GM19438 (cell line): ENCODE results near the gene INPP5A.

Experiments used
- ATAC-seq: cut with Tn5 transposase; IDR thresholded peaks from one replicate; pipeline ENCODE4 v1.9.1; 2021; ENCODE audit warnings: low read depth; ENCODE audit not compliant: unreplicated experiment

Gene INPP5A

DNA sequence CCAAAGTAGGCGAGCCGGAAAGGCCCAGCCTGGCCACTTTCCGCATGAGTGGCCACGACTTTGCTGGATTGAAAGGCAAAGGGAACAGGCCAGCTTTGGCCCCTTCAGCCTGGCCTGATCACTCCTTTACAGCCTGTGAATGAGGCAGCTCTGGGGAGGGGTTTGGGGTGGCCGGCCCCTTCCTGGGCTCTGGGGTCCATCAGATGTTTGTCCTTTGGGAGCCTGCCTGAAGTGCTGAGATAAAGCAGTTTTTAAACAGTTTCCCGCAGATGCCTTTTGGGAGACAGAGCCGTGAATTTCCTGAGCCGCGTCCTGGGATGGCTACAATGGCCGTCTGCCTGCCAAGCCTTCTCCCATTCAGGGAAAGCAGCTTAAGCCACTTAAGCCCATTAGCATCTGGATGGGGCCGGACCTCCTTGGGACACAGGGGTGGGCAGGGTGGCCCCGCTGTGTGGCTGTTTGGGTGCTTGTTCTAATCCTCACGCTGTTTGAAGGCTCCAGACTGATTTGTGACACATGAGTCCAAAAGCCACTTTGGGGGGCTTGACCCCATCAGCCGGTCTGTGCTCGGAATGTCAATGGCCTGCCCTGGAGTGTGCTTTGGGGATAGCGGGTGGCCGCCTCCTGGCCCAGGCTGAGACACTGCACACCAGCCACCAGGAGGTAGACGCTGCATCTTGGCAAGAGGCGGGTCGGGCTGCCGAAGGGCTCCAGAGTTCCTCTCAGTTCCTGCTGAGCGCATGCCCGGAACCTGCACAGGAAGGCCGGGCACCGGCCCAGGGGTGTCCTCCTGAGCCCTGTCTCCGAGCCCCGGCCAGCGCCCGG lies 209.4 kb downstream of the INPP5A start:
- ATAC-seq = no peak

DNA sequence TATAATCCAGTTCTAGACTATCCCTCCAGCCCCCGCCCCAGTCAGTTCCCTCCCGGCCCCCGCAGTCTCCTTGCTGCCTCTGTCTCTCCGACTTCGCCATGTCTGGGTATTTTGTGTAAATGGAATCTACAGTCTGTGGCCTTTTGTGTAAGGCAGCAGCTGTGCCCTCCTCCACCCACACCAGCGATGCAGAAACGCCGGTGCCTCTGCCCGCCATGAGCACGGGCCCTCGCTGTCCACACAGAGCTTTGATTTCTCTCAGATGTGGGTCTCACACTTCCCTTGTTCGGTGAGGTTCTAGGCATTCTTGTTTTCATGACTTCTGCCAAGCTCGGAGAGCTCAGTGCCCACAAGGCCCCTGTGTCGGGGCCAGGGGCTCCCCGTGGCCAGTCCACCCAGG lies 210.5 kb downstream of the INPP5A start:
- no peak for ATAC-seq

DNA sequence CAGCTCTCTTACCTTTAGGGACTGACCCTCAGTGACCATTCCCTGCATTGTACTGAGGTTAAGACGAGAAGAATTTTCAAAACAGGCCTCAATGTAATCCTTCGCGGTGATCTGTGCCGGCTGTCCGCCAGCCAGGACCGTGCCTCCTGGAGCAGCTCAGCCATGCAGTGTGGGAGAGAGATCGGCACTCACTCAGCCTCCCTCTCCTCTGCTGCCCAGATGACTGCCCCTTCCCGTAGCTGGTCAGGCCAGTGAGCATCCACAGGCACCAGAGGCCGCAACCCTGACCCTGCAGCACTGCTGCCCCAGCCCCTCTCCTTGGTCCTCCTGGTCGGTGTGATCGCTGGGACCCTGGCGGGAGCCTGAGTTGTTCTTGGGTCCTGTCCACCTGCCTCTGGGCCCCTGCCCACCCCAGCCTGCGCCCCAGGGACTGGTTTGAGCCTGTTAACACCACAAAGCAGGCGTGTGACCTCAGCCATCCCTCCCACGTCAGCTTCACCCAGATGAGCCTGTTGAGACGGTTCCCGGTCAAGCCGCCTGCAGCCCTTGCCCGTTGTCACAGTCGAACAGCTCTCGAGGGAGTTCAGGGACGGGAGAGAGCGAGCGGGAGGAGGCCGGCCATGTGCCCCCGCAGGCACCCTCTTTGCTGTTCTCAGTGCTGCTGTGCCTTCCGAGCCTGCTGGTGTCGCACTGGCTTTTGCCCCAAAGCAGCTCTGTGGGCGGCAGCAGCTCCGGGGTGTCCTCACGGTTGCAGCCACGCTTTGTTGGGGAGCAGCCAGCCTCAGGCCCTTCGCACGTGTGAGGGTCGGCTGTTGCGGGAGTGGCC lies 211.2 kb downstream of the INPP5A start:
- no peak for ATAC-seq

DNA sequence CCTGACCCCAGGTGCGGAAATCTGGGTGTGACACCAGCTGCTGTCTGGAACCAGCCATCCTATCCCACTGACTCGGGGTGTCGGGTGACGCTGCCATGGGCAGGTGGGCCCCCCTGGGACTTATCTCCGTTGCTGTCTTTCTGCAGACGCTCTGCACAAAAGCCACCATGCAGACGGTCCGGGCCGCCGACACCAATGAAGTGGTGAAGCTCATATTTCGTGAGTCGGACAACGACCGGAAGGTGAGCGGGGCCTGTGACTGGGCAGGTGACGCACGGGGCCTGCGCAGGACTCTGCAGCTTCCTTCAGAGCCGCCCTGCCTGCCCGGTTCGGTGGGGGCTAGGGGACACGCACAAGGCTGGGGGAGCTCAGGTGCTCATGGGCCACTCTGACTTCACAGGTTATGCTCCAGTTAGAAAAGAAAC lies 211.8 kb downstream of the INPP5A start:
- no peak for ATAC-seq

DNA sequence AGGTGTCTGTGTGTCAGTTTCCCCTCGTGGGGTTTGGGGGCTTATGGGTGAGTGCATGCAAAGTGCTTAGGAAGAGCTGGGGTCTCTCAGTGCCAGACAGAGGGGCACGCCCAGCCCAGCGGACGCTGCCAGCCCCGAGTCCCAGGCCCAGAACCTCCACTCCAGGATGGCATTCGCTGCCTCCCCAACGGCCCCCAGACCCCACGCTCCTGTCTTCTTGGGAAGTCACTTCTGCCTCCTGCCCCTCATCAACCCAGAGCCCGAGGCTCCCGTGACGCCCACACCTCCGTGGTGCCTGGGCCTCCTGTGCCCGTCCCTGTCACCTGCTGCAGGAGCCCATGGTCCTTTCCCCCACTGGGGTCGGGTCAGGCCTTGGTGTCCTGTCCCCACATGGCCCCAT lies 213.3 kb downstream of the INPP5A start:
- ATAC-seq = no peak

GRCh38 chr10:132752378-132752777 lies 214.8 kb downstream of the INPP5A start:
- ATAC-seq = no peak

GRCh38 chr10:132752961-132753360 lies 215.4 kb downstream of the INPP5A start:
- no peak for ATAC-seq

DNA sequence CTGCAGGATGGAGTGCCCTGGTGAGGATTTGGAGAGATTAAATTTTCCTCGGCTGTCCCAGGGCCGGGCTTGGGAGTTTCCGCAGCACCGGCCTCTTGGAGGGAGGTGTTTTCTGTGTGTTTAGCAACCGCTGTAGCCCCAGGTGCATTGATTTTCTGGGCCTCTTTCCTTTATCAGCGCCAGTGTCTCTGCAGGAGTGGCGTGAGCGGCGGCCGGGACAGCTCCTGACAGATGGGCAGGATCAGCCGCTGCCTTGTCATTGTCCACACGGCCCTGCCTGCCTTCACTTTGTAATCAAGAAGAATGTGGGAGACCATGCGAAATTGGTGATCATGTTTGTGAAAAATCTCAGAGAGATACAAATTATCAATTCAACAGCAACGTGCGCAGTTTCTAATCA lies 216.0 kb downstream of the INPP5A start:
- ATAC-seq = no peak

DNA sequence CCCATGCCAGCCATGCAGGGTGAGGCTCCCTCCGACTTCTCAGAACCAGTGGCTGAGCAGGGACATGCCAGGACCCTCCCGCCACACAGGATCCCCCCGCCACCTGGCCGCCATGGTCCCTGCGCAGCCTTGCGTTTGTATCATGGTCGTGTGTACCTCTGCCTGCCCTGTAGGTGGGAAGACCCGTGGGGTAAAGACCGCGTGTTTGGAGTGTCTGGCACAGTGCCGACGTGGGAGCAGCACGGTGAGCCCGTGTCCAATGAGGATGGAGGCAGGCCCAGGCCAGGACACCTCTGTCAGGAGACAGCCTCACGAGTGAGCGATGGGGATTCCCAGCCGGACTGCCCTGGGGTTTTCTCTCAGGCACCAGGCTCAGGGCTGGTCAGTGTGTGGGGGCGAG lies 216.5 kb downstream of the INPP5A start:
- no peak for ATAC-seq

DNA sequence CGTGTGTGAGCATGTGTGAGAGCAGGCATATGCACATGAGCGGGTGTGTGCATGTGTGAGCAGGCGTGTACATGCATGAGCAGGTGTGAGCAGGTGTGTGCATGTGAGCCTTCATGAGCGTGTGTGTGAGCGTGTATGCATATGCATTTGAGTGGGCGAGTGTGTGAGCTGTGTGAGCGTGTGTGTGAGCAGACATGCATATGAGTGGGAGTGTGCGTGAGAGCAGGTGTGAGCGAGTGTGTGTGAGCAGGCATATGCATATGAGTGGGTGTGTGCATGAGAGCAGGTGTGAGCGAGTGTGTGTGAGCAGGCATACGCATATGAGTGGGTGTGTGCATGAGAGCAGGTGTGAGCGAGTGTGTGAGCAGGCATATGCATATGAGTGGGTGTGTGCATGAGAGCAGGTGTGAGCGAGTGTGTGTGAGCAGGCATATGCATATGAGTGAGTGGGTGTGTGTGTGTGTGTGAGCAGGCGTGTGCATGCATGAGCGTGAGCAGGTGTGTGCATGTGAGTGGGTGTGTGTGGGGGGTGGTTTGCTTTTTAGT lies 217.7 kb downstream of the INPP5A start:
- no peak for ATAC-seq

DNA sequence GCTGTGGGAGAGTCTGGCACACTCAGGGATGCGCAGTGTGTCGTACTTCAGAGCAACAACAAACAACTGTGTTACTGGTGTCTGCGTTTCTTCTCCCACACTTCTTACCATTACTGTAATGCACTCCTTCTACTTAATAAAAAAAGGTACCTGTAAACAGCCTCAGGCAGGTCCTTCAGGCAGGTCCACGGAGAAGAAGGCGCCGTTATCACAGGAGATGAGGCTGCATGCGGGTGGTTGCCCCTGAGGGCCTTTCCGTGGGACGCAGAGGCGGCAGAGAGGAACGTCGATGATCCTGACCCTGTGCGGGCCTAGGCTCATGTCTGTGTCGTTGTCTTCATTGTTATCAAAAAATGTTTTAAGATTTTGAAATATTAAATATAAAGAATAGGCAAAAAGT lies 219.0 kb downstream of the INPP5A start:
- no peak for ATAC-seq

DNA sequence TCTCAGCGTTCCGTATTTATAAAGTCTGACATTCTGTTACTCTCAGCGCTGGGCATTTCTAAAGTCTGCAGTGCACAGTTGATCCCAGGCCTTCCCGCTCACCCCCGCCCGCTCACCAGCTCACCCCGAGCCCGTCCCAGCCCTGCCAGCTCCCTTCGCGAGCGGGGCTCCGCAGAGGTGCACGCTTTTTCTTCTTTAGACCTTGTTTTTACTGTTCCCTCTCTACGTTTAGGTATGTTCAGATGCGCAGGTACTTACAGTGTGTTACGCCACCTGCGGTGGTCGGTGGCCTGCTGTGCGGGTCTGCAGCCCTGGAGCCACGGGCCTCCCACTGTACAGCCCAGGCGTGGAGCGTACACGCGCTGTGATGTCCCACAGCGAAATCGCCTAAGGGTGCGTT lies 219.6 kb downstream of the INPP5A start:
- no peak for ATAC-seq

DNA sequence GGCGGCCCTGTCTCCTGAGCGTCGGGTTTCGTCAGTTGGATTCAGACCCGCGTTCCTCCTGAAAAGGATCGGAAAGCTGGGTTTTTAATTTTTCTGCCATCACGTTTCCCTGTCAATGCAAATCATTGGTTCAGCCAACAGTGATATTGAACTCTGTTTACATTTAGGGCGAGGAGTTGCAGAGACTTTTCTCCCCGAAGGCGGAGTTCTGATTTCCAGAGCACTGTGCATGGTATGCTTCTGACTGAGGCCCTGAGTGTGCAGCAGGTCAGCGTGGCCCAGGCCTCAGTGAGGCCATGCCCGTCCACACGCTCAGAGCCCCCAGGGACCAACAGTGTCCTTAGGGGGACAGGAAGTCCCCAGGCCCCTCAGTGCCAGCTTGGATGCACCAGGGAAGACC lies 221.3 kb downstream of the INPP5A start:
- ATAC-seq = no peak

DNA sequence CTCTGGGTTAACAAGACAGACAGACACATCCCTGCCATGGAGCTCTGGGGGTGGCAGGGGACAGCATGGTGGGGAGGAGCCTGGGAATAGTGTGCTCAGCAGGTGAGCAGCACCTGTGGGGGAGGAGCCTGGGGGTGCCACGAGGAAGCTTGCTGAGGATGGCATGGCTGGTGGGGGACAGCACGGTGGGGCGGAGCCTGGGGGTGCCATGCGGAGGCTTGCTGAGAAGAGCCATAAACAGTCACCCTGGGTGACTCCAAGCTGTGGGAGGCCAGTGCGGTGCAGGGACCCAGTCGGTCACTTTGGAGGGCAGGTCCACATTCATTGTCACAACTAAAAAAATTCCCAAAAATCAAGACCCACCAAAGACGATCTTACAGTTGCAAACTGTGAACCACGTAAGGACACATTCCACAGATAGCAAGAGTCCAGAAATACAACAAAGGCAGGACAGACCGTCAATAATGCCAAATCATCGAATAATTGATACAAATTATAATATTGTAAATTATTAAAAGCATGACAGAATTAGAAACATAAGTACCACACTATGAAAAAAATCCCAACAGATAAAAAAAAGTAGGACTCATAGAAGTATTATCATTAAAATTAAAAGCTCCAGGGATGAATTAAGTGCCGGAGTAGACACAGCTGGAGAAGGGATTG lies 223.9 kb downstream of the INPP5A start:
- no peak for ATAC-seq

GRCh38 chr10:132762267-132762666 lies 224.7 kb downstream of the INPP5A start:
- no peak for ATAC-seq

- no peak for ATAC-seq
These were observed 226.0 kb downstream of the INPP5A start for GRCh38 chr10:132763545-132763944.

DNA sequence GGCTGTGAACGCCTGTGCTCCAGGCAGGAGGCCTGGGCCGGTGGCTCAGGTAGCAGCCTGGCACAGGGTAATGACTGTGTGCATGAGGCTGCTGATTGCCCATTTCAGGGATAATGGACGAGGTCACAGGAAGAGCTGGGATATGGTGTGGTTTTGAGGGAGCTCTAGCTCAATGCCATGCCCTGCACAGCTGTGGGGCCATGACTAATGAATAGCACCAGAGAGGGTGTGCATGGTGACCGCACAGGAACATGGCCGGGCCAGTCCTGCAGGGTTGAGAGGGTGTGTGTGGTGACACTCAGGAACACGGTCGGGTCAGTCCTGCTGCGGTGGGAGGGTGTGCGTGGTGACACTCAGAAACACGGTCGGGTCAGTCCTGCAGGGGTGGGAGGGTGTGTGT lies 226.5 kb downstream of the INPP5A start:
- ATAC-seq = no peak

- no peak for ATAC-seq
These were observed 227.8 kb downstream of the INPP5A start for GRCh38 chr10:132765435-132765834.

- ATAC-seq = no peak
These were observed 228.7 kb downstream of the INPP5A start for GRCh38 chr10:132766291-132766690.

DNA sequence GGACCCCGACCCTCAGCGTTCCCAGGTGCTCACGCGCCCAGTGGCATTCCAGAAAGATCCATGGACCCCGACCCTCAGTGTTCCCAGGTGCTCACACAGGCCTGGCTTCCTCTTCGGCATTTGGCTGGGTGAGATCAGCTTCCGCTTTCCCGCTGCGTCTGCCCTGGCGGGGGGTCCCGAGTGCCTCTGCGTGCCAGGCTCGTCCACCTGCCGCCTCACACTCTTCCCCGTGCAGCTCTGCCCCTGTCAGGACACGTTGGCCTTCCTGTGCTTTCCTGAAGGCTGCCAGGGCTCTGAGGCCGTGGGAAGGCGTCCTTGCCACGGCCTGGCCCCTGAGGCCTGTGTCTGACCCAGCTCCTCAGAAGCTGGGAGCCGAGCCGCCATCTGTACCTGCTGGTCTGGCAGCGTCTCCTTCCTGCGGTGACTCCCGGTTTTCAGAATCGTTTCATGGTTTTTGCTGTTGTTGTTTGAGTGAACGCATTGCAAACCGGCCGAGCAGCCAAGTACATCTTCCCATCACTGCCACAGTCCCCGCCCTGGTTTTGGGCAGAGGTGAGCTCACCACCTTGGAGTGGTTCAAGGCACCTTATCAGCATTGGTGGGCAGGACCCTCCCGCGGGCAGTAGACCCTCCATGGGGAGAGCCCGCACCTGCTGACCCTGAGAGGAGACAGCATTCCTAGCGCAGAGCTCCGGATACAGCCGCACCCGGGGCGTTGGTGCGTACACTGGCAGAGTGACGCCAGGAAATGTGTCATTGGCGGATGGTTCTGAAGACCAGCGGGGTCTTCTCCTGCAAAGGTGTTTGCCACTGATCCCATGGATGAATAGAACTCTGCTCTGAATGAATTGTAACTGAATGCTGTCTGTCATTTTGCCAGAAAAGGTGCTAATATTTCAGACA lies 231.0 kb downstream of the INPP5A start:
- no peak for ATAC-seq
